ENCODE results near the gene FKBP1A. TPM values are rescaled to one million over a fixed set of nuclear protein-coding genes. Genes with fewer than 3 reads are reported as not detected.

FKBP1A gene
- total and polyA plus RNA-seq, 2 donors (not counting 3 experiments of a cell fraction or from before 2014, with no cell fraction given), result 968 to 1,972 TPM

DNA sequence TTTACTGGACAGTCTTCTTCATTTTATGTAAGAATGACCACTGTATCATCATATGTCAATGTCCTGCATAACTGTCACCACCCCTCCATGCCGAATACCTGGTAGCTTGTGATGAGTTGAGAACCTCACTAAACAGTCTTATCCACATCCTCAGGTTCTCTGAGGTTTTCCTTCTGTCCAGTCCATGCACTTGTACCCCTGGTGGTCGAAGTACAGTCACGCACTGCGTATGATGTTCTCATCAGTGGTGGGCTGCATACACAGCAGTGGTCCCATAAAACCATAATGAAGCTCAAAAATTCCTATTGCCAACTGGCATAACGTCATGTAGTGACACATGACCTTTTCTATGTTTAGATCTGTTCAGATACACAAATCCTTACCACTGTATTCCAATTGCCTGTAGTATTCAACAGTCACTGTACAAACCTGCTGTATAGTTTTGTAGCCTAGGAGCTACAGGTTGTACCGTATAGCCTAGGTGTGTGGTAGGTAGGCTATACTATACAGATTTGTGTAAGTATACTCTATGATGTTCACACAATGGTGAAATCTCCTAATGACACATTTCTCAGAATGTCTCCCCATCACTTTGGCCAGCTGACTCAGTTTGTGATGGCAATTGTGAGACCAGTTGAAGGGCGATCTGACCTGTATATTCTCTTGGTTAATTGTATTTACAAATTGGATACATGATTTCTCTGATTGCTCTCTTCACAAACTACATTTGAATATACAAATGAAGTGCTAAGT lies 32.6 kb downstream of the FKBP1A start:
- H4K20me1 ChIP-seq (replicated peaks; ENCODE audit: control insufficient read depth, extremely low read depth, insufficient read depth, low read length), result no peaks in the 10 kb centered on the region
- CTCF ChIA-PET, result interaction anchor here (1.2 to 1.5 kb wide), 4 partner anchors 24 to 78 kb away, joined by 3 read pairs; no protein-coding TSS in a partner anchor
- TF ChIP-seq MYC (IDR thresholded peaks at IDR 0.05; ENCODE audit: low read depth, low read length) (no peak), POLR2AphosphoS5 (IDR thresholded peaks at IDR 0.05; ENCODE audit: insufficient read depth, low read depth, low read length) (no peak), GATA2 (IDR thresholded peaks at IDR 0.05; ENCODE audit: insufficient read depth, insufficient read length, low read depth, low read length) (no peak), FOS (IDR thresholded peaks at IDR 0.05; ENCODE audit: borderline replicate concordance, insufficient read depth, low read length) (no peak)
- TF ChIP-seq, protein P1, sequence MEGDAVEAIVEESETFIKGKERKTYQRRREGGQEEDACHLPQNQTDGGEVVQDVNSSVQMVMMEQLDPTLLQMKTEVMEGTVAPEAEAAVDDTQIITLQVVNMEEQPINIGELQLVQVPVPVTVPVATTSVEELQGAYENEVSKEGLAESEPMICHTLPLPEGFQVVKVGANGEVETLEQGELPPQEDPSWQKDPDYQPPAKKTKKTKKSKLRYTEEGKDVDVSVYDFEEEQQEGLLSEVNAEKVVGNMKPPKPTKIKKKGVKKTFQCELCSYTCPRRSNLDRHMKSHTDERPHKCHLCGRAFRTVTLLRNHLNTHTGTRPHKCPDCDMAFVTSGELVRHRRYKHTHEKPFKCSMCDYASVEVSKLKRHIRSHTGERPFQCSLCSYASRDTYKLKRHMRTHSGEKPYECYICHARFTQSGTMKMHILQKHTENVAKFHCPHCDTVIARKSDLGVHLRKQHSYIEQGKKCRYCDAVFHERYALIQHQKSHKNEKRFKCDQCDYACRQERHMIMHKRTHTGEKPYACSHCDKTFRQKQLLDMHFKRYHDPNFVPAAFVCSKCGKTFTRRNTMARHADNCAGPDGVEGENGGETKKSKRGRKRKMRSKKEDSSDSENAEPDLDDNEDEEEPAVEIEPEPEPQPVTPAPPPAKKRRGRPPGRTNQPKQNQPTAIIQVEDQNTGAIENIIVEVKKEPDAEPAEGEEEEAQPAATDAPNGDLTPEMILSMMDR (IDR thresholded peaks at IDR 0.05; ENCODE audit: extremely low read depth in 1 of 2, insufficient read depth in 1 of 2, low read depth in 1 of 2, low read length in 2 of 2), result peak in 1 of 2 donors; percentile 20
- POLR2A ChIA-PET, result no interaction called here
- no peak overlapping the region for H3K4me3 ChIP-seq (replicated peaks in 1 of 3; ENCODE audit: insufficient read depth in 1 of 3, low read depth in 1 of 3, low read length in 3 of 3)
- H2AFZ ChIP-seq (ENCODE audit: low read depth, low read length), result no peak overlapping the region
- intact Hi-C loops (cut with micrococcal nuclease) (no loop called here), dilution Hi-C loops (cut with MboI; ENCODE audit: extremely low pct_ligation_motif_present, low sequenced_read_pairs) (no loop called here)
- no peaks in the 10 kb centered on the region for H3K4me1 ChIP-seq (ENCODE audit: control insufficient read depth, extremely low read depth, insufficient read depth, low read length)
- H3K9me1 ChIP-seq (replicated peaks; ENCODE audit: control insufficient read depth, extremely low read depth, insufficient read depth, low read length), result no peaks in the 10 kb centered on the region
- H3K4me2 ChIP-seq (ENCODE audit: insufficient read depth, low read length), result no peak overlapping the region
- BruUV-seq (replicated peaks), result no TSS peak
- peaks cover 7 to 15% of the 10 kb centered on the region in 2 experiments for H3K36me3 ChIP-seq (ENCODE audit: control insufficient read depth in 2 of 2, extremely low read depth in 1 of 2, insufficient read depth in 2 of 2, low read length in 2 of 2)
- H3K9me3 ChIP-seq (replicated peaks; ENCODE audit: control insufficient read depth, insufficient read depth, low read length), result no peaks in the 10 kb centered on the region
- FAIRE-seq (no peak), DNase-seq (ENCODE audit: low read depth, low spot score) (no peak)
- peaks cover 1% of the 10 kb centered on the region for H3K79me2 ChIP-seq (ENCODE audit: control insufficient read depth, insufficient read depth, low read length)
- no peaks in the 10 kb centered on the region for H3K27me3 ChIP-seq (ENCODE audit: control insufficient read depth in 2 of 2, insufficient read depth in 2 of 2, low read length in 2 of 2)
- H3K9ac ChIP-seq (replicated peaks; ENCODE audit: extremely low read depth, insufficient read depth, low read length), result no peak overlapping the region
- no peak overlapping the region for H3K27ac ChIP-seq (ENCODE audit: insufficient read depth, low read depth, low read length)

All from endothelial cell of umbilical vein (primary cell).